ENCODE results near the gene KHSRP. TPM values are rescaled to one million over a fixed set of nuclear protein-coding genes. Genes with fewer than 3 reads are reported as not detected.
A peak's percentile ranks its signal among the peaks of the same experiment; 100 is the strongest.

KHSRP gene
- total and polyA plus RNA-seq, 10 of the 15 experiments (the other 5 are each of a cell fraction or from before 2014, with no cell fraction given) = 4.8 to 440 (median 82.0) TPM

- TF ChIP-seq KAT2A (conservative IDR thresholded peaks at IDR 0.05; ENCODE audit: control insufficient read depth, low read depth, low read length) = no peak
- no peak for TF ChIP-seq RELB (IDR thresholded peaks at IDR 0.05; ENCODE audit: low read depth)
- no peak for TF ChIP-seq TCF3 (IDR thresholded peaks at IDR 0.05; ENCODE audit: borderline replicate concordance, insufficient read depth, low read depth, low read length)
- 0 out of 2 replicates have a peak, but pooled peaks have one; percentile 63 for TF ChIP-seq ASH2L (IDR thresholded peaks at IDR 0.05; ENCODE audit: borderline replicate concordance, low read depth)
- TF ChIP-seq SMARCA5 (IDR thresholded peaks at IDR 0.05) = 0 out of 2 replicates have a peak, but pooled peaks have one; percentile 47
- TF ChIP-seq SIN3A (IDR thresholded peaks at IDR 0.05; ENCODE audit: low read depth, low read length) = no peak
- peak; percentile 42; the same call in 1 of the 2 replicates for TF ChIP-seq SPI1 (IDR thresholded peaks at IDR 0.05; ENCODE audit: borderline replicate concordance, insufficient read depth, low read depth, low read length)
- TF ChIP-seq MYC (IDR thresholded peaks at IDR 0.05; ENCODE audit: insufficient read depth, insufficient read length, insufficient replicate concordance, low read length, severe bottlenecking) = no peak
- TF ChIP-seq GATAD2B (conservative IDR thresholded peaks at IDR 0.05; ENCODE audit: low read depth) = no peak
- no peak for TF ChIP-seq ZSCAN29 (IDR thresholded peaks at IDR 0.05)
- TF ChIP-seq TARDBP (IDR thresholded peaks at IDR 0.05; ENCODE audit: borderline replicate concordance) = no peak
- TF ChIP-seq FOS (IDR thresholded peaks at IDR 0.05; ENCODE audit: borderline replicate concordance, extremely low read depth, insufficient read length) = no peak
- no peak for TF ChIP-seq JUND (IDR thresholded peaks at IDR 0.05; ENCODE audit: low read depth, low read length)
- TF ChIP-seq NR2C1 (IDR thresholded peaks at IDR 0.05) = no peak
- TF ChIP-seq DPF2 (IDR thresholded peaks at IDR 0.05) = 0 out of 2 replicates have a peak, but pooled peaks have one; percentile 14
- TF ChIP-seq ZNF24 (IDR thresholded peaks at IDR 0.05) = peak; percentile 90
- TF ChIP-seq POLR2AphosphoS5 (IDR thresholded peaks at IDR 0.05; ENCODE audit: low read length) = no peak
- no peak for TF ChIP-seq HSF1 (IDR thresholded peaks at IDR 0.05; ENCODE audit: low read depth, low read length)
Observed at GRCh38 chr19:6392221-6393073, 32.2 kb downstream of the KHSRP start (continued).

Data from GM12878 (cell line).